GM12878 (cell line): Measurements from ENCODE around the gene EIF4H. TPM values are rescaled to one million over a fixed set of nuclear protein-coding genes. Genes with fewer than 3 reads are reported as not detected.

Experiments used
- ATF7 ChIP-seq: fragments of 450-650 bp; IDR thresholded peaks from 2 replicates; pipeline ENCODE4 v1.6.1; 2016; ENCODE audit warnings: low read depth, mild to moderate bottlenecking
- BCL11A ChIP-seq: IDR thresholded peaks from 2 replicates; pipeline ENCODE4 v1.6.1; 2011; ENCODE audit warnings: low read depth, low read length
- ELK1 ChIP-seq: IDR thresholded peaks from 2 replicates; pipeline ENCODE4 v1.6.1; 2012; ENCODE audit warnings: low read depth, low read length, improper control_type of control experiment
- FOS ChIP-seq: IDR thresholded peaks from 3 replicates; pipeline ENCODE4 v1.6.1; 2011; ENCODE audit warnings: borderline replicate concordance; ENCODE audit not compliant: insufficient read length; ENCODE audit errors: extremely low read depth
- LARP7 ChIP-seq: fragments of 450-650 bp; IDR thresholded peaks from 2 replicates; pipeline ENCODE4 v1.6.1; 2017; ENCODE audit warnings: mild to moderate bottlenecking
- MTA2 ChIP-seq: fragments of 450-650 bp; IDR thresholded peaks from 2 replicates; pipeline ENCODE4 v1.6.1; 2016; ENCODE audit warnings: low read depth, mild to moderate bottlenecking, moderate library complexity
- MXI1 ChIP-seq: fragments of 150-350 bp; IDR thresholded peaks from 2 replicates; pipeline ENCODE4 v1.6.1; 2011; ENCODE audit warnings: low read depth, mild to moderate bottlenecking, inconsistent platforms, low read length, improper control_type of control experiment
- NFYA ChIP-seq: IDR thresholded peaks from 2 replicates; pipeline ENCODE4 v1.6.1; 2011; ENCODE audit warnings: low read depth, mild to moderate bottlenecking, low read length, improper control_type of control experiment, borderline replicate concordance
- NFYB ChIP-seq: IDR thresholded peaks from 2 replicates; pipeline ENCODE4 v1.6.1; 2011; ENCODE audit warnings: low read depth, mild to moderate bottlenecking, low read length, improper control_type of control experiment, moderate library complexity; ENCODE audit not compliant: insufficient read depth
- NR2C2 ChIP-seq: IDR thresholded peaks from 2 replicates; pipeline ENCODE4 v1.6.1; 2011; ENCODE audit warnings: borderline replicate concordance, low read depth; ENCODE audit not compliant: control insufficient read depth, insufficient read length
- RELA ChIP-seq: fragments of 450-650 bp; IDR thresholded peaks from 2 replicates; pipeline ENCODE4 v1.8.0; 2014; ENCODE audit warnings: borderline replicate concordance; ENCODE audit not compliant: partially characterized antibody
- RUNX3 ChIP-seq: IDR thresholded peaks from 2 replicates; pipeline ENCODE4 v1.6.1; 2012; ENCODE audit warnings: low read length, inconsistent platforms
- SMAD1 ChIP-seq: fragments of 450-650 bp; IDR thresholded peaks from 2 replicates; pipeline ENCODE4 v1.6.1; 2018; ENCODE audit warnings: mild to moderate bottlenecking, low read depth; ENCODE audit not compliant: partially characterized antibody
- SMAD5 ChIP-seq: IDR thresholded peaks from 2 replicates; pipeline ENCODE4 v1.6.1; 2016; ENCODE audit warnings: antibody characterized with exemption, low read depth
- STAT1 ChIP-seq: fragments of 450-650 bp; conservative IDR thresholded peaks from 2 replicates; pipeline ENCODE4 v1.6.1; 2014; ENCODE audit warnings: antibody characterized with exemption, mild to moderate bottlenecking
- STAT3 ChIP-seq: IDR thresholded peaks from 2 replicates; pipeline ENCODE4 v1.6.1; 2011; ENCODE audit warnings: low read depth, low read length, improper control_type of control experiment
- TAF1 ChIP-seq: IDR thresholded peaks from 2 replicates; pipeline ENCODE4 v1.6.1; 2011; ENCODE audit warnings: mild to moderate bottlenecking, low read depth, low read length, borderline replicate concordance
- TCF12 ChIP-seq: IDR thresholded peaks from 2 replicates; pipeline ENCODE4 v1.6.1; 2011; ENCODE audit warnings: low read depth, mild to moderate bottlenecking, low read length
- polyA plus RNA-seq, 11 experiments: library from polyadenylated mRNA; depleted of rRNA in 4 of 11; unstranded in 6 of 11; stranded (reverse) in 5 of 11; fragments of >200 nt; fragmentation: Nextera tagmentation in 4 of 11; fragmentation: Illumina TruSeq in 1 of 11; extraction: Ambion mirVana in 4 of 11; extraction: Trizol in 1 of 11; gene quantifications; 1 replicate in 1 of 11; 2 replicates in 10 of 11; pipeline versions ENCODE4 v1.2.1 to v1.2.3, GENCODE V29; 2011 to 2016; ENCODE audit warnings: inconsistent platforms in 2 of 11, missing spikeins in 2 of 11, low read depth in 1 of 11
- total RNA-seq, 4 experiments: library from RNA; depleted of rRNA in 3 of 4; stranded (reverse); fragments of >200 nt in 3 of 4; fragmentation: Illumina TruSeq in 1 of 4; extraction: Trizol in 1 of 4; gene quantifications; 2 replicates each; pipeline versions ENCODE4 v1.2.1 to v1.2.3, GENCODE V29; 2013 to 2021
- TF ChIP-seq, protein P1 (sequence below): IDR thresholded peaks from 2 replicates; pipeline ENCODE4 v1.6.1; 2012; ENCODE audit warnings: improper control_type of control experiment, low read depth, low read length; ENCODE audit not compliant: insufficient replicate concordance
- TF ChIP-seq, protein P2 (sequence below): fragments of 450-650 bp; formaldehyde crosslinking; IDR thresholded peaks from 2 replicates; pipeline ENCODE4 v1.4.0; 2022; ENCODE audit warnings: mild to moderate bottlenecking, moderate library complexity
- TF ChIP-seq, protein P3 (sequence below): fragments of 450-650 bp; IDR thresholded peaks from 2 replicates; pipeline ENCODE4 v1.6.1; 2017; ENCODE audit warnings: borderline replicate concordance

The EIF4H gene
- total and polyA plus RNA-seq, 10 of the 15 experiments (the other 5 are each of a cell fraction or from before 2014, with no cell fraction given), result 9.9 to 443 (median 258) TPM

DNA sequence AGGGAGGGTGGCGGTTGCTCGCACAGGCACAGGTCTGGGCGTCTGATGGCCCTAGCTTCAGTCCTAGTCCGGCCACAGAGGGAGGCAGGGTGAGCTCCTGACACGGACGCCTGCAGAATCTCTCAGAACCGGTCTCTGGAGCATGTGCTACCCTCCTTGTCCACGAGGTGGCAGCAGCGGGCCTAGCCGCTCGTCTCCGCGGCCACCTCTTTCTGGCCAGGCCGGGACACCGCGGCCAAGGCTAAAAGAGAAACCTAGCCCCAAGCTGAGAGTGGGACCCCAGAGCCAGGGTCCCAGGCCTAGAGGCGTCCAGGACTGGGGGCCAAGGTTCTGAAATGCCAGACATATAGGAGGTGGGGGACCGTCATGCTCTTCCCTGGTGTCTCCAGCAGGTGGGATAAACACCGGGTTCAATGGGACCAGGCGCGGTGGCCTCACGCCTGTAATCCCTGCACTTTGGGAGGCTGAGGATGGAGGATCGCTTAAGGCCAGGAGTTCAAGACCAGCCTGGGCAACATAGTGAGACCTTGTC is 32.5 kb downstream of the EIF4H start (continued):
- TF ChIP-seq NR2C2 (no peak), NFYB (no peak), TAF1 (no peak), ELK1 (no peak), SMAD1 (no peak), RUNX3 (peak; percentile 13; the same call in 1 of the 2 replicates), BCL11A (no peak), SMAD5 (no peak), MXI1 (no peak), STAT3 (no peak), FOS (no peak), STAT1 (no peak; the same call in 1 of the 2 replicates), ATF7 (no peak), LARP7 (peak; percentile 74), NFYA (no peak), MTA2 (0 out of 2 replicates have a peak, but pooled peaks have one; percentile 19), RELA (peak; percentile 30), TCF12 (no peak)
- TF ChIP-seq, protein P1, sequence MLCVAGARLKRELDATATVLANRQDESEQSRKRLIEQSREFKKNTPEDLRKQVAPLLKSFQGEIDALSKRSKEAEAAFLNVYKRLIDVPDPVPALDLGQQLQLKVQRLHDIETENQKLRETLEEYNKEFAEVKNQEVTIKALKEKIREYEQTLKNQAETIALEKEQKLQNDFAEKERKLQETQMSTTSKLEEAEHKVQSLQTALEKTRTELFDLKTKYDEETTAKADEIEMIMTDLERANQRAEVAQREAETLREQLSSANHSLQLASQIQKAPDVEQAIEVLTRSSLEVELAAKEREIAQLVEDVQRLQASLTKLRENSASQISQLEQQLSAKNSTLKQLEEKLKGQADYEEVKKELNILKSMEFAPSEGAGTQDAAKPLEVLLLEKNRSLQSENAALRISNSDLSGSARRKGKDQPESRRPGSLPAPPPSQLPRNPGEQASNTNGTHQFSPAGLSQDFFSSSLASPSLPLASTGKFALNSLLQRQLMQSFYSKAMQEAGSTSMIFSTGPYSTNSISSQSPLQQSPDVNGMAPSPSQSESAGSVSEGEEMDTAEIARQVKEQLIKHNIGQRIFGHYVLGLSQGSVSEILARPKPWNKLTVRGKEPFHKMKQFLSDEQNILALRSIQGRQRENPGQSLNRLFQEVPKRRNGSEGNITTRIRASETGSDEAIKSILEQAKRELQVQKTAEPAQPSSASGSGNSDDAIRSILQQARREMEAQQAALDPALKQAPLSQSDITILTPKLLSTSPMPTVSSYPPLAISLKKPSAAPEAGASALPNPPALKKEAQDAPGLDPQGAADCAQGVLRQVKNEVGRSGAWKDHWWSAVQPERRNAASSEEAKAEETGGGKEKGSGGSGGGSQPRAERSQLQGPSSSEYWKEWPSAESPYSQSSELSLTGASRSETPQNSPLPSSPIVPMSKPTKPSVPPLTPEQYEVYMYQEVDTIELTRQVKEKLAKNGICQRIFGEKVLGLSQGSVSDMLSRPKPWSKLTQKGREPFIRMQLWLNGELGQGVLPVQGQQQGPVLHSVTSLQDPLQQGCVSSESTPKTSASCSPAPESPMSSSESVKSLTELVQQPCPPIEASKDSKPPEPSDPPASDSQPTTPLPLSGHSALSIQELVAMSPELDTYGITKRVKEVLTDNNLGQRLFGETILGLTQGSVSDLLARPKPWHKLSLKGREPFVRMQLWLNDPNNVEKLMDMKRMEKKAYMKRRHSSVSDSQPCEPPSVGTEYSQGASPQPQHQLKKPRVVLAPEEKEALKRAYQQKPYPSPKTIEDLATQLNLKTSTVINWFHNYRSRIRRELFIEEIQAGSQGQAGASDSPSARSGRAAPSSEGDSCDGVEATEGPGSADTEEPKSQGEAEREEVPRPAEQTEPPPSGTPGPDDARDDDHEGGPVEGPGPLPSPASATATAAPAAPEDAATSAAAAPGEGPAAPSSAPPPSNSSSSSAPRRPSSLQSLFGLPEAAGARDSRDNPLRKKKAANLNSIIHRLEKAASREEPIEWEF, result no peak
- TF ChIP-seq, protein P2, sequence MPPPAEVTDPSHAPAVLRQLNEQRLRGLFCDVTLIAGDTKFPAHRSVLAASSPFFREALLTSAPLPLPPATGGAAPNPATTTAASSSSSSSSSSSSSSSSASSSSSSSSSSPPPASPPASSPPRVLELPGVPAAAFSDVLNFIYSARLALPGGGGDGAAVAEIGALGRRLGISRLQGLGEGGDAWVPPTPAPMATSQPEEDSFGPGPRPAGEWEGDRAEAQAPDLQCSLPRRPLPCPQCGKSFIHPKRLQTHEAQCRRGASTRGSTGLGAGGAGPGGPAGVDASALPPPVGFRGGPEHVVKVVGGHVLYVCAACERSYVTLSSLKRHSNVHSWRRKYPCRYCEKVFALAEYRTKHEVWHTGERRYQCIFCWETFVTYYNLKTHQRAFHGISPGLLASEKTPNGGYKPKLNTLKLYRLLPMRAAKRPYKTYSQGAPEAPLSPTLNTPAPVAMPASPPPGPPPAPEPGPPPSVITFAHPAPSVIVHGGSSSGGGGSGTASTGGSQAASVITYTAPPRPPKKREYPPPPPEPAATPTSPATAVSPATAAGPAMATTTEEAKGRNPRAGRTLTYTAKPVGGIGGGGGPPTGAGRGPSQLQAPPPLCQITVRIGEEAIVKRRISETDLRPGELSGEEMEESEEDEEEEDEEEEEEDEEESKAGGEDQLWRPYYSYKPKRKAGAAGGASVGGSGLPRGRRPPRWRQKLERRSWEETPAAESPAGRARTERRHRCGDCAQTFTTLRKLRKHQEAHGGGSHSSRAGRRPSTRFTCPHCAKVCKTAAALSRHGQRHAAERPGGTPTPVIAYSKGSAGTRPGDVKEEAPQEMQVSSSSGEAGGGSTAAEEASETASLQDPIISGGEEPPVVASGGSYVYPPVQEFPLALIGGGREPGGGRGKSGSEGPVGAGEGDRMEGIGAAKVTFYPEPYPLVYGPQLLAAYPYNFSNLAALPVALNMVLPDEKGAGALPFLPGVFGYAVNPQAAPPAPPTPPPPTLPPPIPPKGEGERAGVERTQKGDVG, result no peak
- TF ChIP-seq, protein P3, sequence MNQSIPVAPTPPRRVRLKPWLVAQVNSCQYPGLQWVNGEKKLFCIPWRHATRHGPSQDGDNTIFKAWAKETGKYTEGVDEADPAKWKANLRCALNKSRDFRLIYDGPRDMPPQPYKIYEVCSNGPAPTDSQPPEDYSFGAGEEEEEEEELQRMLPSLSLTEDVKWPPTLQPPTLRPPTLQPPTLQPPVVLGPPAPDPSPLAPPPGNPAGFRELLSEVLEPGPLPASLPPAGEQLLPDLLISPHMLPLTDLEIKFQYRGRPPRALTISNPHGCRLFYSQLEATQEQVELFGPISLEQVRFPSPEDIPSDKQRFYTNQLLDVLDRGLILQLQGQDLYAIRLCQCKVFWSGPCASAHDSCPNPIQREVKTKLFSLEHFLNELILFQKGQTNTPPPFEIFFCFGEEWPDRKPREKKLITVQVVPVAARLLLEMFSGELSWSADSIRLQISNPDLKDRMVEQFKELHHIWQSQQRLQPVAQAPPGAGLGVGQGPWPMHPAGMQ, result no peak
